Panc1 (cell line): ENCODE measurements around the gene PTPRF. TPM values are rescaled to one million over a fixed set of nuclear protein-coding genes. Genes with fewer than 3 reads are reported as not detected.

Source experiments
- ATAC-seq: fragments of 200-7000 bp; cut with Tn5 transposase; 2 replicates; pipeline ENCODE4 v1.9.1; 2020; ENCODE audit warnings: mild to moderate bottlenecking, moderate library complexity
- BruUV-seq: library from RNA; stranded (reverse); fragments of 400-500 nt; replicated peaks from 2 replicates; lab custom pipeline; 2021; lab: Mats Ljungman, UMichigan
- CTCF ChIA-PET: fragments of 300-600 bp; sonication (Branson Sonifier 250); formaldehyde crosslinking; loops from one replicate; lab custom pipeline; 2022; ENCODE audit warnings: antibody characterized with exemption; lab: Charles Lee
- POLR2A ChIA-PET: fragments of 300-600 bp; sonication (Branson Sonifier 250); formaldehyde crosslinking; loops from one replicate; lab custom pipeline; 2022; ENCODE audit warnings: antibody characterized with exemption; lab: Charles Lee
- DNase-seq: peaks from one replicate; pipeline ENCODE4 v3.0.0-alpha.2; 2010; ENCODE audit warnings: low read depth, low spot score
- H3K27ac ChIP-seq: 2 replicates; pipeline ENCODE4 v1.5.1; 2011; ENCODE audit warnings: mild to moderate bottlenecking, low read length, inconsistent platforms
- H3K27me3 ChIP-seq: fragments of 200-500 bp; sonication (Bioruptor generic); 2 replicates; pipeline ENCODE4 v1.6.0; 2014; ENCODE audit warnings: low read length, inconsistent platforms; ENCODE audit not compliant: control insufficient read depth, insufficient read depth
- H3K36me3 ChIP-seq: fragments of 200-500 bp; sonication (Bioruptor generic); 2 replicates; pipeline ENCODE4 v1.5.1; 2014; ENCODE audit warnings: inconsistent platforms, mild to moderate bottlenecking, low read length, moderate library complexity; ENCODE audit not compliant: control insufficient read depth, insufficient read depth
- H3K4me1 ChIP-seq: 2 replicates; pipeline ENCODE4 v1.5.1; 2011; ENCODE audit warnings: inconsistent platforms, mild to moderate bottlenecking, low read length, moderate library complexity; ENCODE audit not compliant: control insufficient read depth, insufficient read depth
- H3K4me3 ChIP-seq, 2 experiments: 2 replicates each; pipeline ENCODE4 v1.5.1; 2011 to 2012; ENCODE audit warnings: low read depth in 2 of 2, low read length in 2 of 2, mild to moderate bottlenecking in 2 of 2, inconsistent platforms in 1 of 2, moderate library complexity in 1 of 2
- H3K9me3 ChIP-seq: fragments of 200-500 bp; sonication (Bioruptor generic); 2 replicates; pipeline ENCODE4 v1.5.1; 2014; ENCODE audit warnings: low read depth, mild to moderate bottlenecking, inconsistent platforms, low read length, moderate library complexity; ENCODE audit not compliant: control insufficient read depth, insufficient read depth
- POLR2AphosphoS5 ChIP-seq: IDR thresholded peaks from 2 replicates; pipeline ENCODE4 v1.6.1; 2012; ENCODE audit warnings: mild to moderate bottlenecking, low read depth, low read length, moderate library complexity
- SIN3A ChIP-seq: IDR thresholded peaks from 2 replicates; pipeline ENCODE4 v1.6.1; 2012; ENCODE audit warnings: low read depth, mild to moderate bottlenecking, low read length, moderate library complexity, borderline replicate concordance; ENCODE audit not compliant: insufficient read depth
- TCF7L2 ChIP-seq: IDR thresholded peaks from 2 replicates; pipeline ENCODE4 v1.6.1; 2011; ENCODE audit warnings: mild to moderate bottlenecking, low read depth, low read length, inconsistent platforms
- in situ Hi-C: cut with HindIII; loops from 2 replicates; pipeline ENCODE4 v1.10.0; 2016; ENCODE audit warnings: low sequenced_read_pairs, low pct_unique_long_range_greater_than_20kb
- intact Hi-C: fragments of 100-400 bp; cut with micrococcal nuclease; formaldehyde crosslinking; loops from one replicate; pipeline ENCODE4 v1.10.0; 2022; ENCODE audit not compliant: unreplicated experiment
- total RNA-seq: library from RNA; stranded (reverse); gene quantifications from one replicate; pipeline ENCODE4 v1.2.1, GENCODE V29; 2021; ENCODE audit not compliant: unreplicated experiment
- TF ChIP-seq, protein P1 (sequence below), 2 experiments: IDR thresholded peaks; 2 replicates each; pipeline ENCODE4 v1.6.1; 2011 to 2012; ENCODE audit warnings: low read depth in 2 of 2, control low read depth in 1 of 2, low read length in 1 of 2, mild to moderate bottlenecking in 1 of 2, moderate library complexity in 1 of 2; ENCODE audit not compliant: insufficient read depth in 1 of 2
- TF ChIP-seq, protein P2 (sequence below): fragments of 450-650 bp; IDR thresholded peaks from 2 replicates; pipeline ENCODE4 v1.5.1; 2017; ENCODE audit warnings: mild to moderate bottlenecking

The PTPRF gene
- total RNA-seq, 1 experiment from 2014 or later, result 77.5 TPM

DNA sequence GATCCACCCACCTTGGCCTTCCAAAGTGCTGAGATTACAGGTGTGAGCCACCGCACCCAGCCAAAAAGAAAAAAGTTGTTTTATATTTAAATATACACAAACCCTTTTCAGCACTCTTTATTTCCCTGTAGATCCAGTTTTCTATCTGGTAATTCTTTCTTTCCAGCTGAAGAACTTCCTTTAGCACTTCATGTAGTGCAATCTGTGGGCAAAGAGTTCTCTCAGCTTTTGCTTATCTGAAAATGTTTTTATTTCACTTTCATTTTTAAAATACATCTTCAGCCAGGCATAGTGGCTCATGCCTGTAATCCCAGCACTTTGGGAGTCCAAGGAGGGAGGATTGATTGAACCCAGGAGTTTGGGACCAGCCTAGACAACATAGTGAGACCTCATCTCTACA lies 48.5 kb upstream of the PTPRF start:
- no TSS peak for BruUV-seq
- no peaks in the 10 kb centered on the region for H3K4me1 ChIP-seq
- intact Hi-C loops (no loop called here), in situ Hi-C loops (no loop called here)
- H3K4me3 ChIP-seq, result no peak overlapping the region
- no peaks in the 10 kb centered on the region for H3K36me3 ChIP-seq
- CTCF ChIA-PET, result no interaction called here
- no peak overlapping the region for H3K27ac ChIP-seq
- H3K27me3 ChIP-seq, result no peaks in the 10 kb centered on the region
- DNase-seq (no peak), ATAC-seq (no peak)
- TF ChIP-seq SIN3A (no peak), TCF7L2 (no peak), POLR2AphosphoS5 (no peak)
- TF ChIP-seq, protein P1, sequence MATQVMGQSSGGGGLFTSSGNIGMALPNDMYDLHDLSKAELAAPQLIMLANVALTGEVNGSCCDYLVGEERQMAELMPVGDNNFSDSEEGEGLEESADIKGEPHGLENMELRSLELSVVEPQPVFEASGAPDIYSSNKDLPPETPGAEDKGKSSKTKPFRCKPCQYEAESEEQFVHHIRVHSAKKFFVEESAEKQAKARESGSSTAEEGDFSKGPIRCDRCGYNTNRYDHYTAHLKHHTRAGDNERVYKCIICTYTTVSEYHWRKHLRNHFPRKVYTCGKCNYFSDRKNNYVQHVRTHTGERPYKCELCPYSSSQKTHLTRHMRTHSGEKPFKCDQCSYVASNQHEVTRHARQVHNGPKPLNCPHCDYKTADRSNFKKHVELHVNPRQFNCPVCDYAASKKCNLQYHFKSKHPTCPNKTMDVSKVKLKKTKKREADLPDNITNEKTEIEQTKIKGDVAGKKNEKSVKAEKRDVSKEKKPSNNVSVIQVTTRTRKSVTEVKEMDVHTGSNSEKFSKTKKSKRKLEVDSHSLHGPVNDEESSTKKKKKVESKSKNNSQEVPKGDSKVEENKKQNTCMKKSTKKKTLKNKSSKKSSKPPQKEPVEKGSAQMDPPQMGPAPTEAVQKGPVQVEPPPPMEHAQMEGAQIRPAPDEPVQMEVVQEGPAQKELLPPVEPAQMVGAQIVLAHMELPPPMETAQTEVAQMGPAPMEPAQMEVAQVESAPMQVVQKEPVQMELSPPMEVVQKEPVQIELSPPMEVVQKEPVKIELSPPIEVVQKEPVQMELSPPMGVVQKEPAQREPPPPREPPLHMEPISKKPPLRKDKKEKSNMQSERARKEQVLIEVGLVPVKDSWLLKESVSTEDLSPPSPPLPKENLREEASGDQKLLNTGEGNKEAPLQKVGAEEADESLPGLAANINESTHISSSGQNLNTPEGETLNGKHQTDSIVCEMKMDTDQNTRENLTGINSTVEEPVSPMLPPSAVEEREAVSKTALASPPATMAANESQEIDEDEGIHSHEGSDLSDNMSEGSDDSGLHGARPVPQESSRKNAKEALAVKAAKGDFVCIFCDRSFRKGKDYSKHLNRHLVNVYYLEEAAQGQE (IDR thresholded peaks at IDR 0.05; ENCODE audit: insufficient read depth in 1 of 2, low read depth in 2 of 2, low read length in 1 of 2), result no peak
- TF ChIP-seq, protein P2, sequence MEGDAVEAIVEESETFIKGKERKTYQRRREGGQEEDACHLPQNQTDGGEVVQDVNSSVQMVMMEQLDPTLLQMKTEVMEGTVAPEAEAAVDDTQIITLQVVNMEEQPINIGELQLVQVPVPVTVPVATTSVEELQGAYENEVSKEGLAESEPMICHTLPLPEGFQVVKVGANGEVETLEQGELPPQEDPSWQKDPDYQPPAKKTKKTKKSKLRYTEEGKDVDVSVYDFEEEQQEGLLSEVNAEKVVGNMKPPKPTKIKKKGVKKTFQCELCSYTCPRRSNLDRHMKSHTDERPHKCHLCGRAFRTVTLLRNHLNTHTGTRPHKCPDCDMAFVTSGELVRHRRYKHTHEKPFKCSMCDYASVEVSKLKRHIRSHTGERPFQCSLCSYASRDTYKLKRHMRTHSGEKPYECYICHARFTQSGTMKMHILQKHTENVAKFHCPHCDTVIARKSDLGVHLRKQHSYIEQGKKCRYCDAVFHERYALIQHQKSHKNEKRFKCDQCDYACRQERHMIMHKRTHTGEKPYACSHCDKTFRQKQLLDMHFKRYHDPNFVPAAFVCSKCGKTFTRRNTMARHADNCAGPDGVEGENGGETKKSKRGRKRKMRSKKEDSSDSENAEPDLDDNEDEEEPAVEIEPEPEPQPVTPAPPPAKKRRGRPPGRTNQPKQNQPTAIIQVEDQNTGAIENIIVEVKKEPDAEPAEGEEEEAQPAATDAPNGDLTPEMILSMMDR, result no peak
- peaks cover 2% of the 10 kb centered on the region; the same call in 1 of the 2 replicates for H3K9me3 ChIP-seq
- POLR2A ChIA-PET, result no interaction called here

DNA sequence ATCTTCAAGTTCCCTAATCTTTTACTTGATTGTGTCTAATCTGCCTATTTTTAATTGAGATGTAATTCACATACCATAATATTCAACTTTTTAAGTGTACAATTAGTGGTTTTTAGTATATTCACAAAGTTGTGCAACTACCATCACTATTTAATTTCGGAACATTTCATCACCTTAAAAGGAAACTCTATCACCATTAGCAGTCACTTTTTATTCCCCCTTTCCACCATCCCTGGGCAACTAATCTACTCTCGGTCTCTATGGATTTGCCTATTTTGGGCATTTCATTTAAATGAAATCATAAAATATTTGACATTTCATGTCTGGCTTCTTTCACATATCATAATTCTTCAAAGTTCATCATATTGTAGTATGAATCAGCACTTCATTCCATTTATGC lies 46.3 kb upstream of the PTPRF start:
- H3K9me3 ChIP-seq, result peaks cover 10% of the 10 kb centered on the region; the same call in 1 of the 2 replicates
- BruUV-seq, result no TSS peak
- intact Hi-C loops, result no loop called here
- CTCF ChIA-PET, result no interaction called here
- POLR2A ChIA-PET, result no interaction called here
- no peak for DNase-seq
- H3K4me3 ChIP-seq, result no peak overlapping the region
- H3K27me3 ChIP-seq, result no peaks in the 10 kb centered on the region
- in situ Hi-C loops, result no loop called here
- TF ChIP-seq SIN3A (no peak), POLR2AphosphoS5 (no peak), TCF7L2 (no peak)
- TF ChIP-seq, protein P2, result no peak
- TF ChIP-seq, protein P1 (IDR thresholded peaks at IDR 0.05; ENCODE audit: insufficient read depth in 1 of 2, low read depth in 2 of 2, low read length in 1 of 2), result no peak
- H3K36me3 ChIP-seq, result no peaks in the 10 kb centered on the region
- no peak overlapping the region for H3K27ac ChIP-seq
- no peak for ATAC-seq
- H3K4me1 ChIP-seq, result no peaks in the 10 kb centered on the region
